Natural killer cell (primary cell): ENCODE measurements around the gene KIAA0232. TPM values are rescaled to one million over a fixed set of nuclear protein-coding genes. Genes with fewer than 3 reads are reported as not detected.

Experiments used
- ATAC-seq, 3 donors: fragments of 150-1000 bp in 2 of 3; fragments of 200-7000 bp in 1 of 3; cut with Tn5 transposase; 1 replicate in 1 of 3; 2 replicates in 2 of 3; pipeline ENCODE4 v1.10.0; 2021; ENCODE audit warnings: mild to moderate bottlenecking in 2 of 3, moderate library complexity in 2 of 3
- DNase-seq, 2 donors: peaks; one replicate each; pipeline versions ENCODE4 v3.0.0 to v3.0.0-alpha.2; 2013 to 2021; ENCODE audit warnings: mixed read lengths in 1 of 2
- H3K27ac ChIP-seq: one replicate; pipeline ENCODE4 v1.5.1; 2013; ENCODE audit warnings: mild to moderate bottlenecking, low read length
- H3K27me3 ChIP-seq: one replicate; pipeline ENCODE4 v1.6.1; 2013; ENCODE audit warnings: low read length; ENCODE audit not compliant: control insufficient read depth, insufficient read depth
- H3K36me3 ChIP-seq: one replicate; pipeline ENCODE4 v1.6.1; 2013; ENCODE audit warnings: low read length; ENCODE audit not compliant: control insufficient read depth, insufficient read depth
- H3K4me1 ChIP-seq: one replicate; pipeline ENCODE4 v1.6.1; 2013; ENCODE audit warnings: low read length; ENCODE audit not compliant: control insufficient read depth, insufficient read depth
- H3K4me3 ChIP-seq: one replicate; pipeline ENCODE4 v1.5.1; 2013; ENCODE audit warnings: low read length
- H3K9me3 ChIP-seq: one replicate; pipeline ENCODE4 v1.6.1; 2013; ENCODE audit warnings: low read length; ENCODE audit not compliant: control insufficient read depth, insufficient read depth
- H3K27ac Mint-ChIP-seq, 2 donors: one replicate each; pipeline ENCODE4 v1.8.0; 2022; ENCODE audit warnings: mild to moderate bottlenecking in 2 of 2, mixed read lengths in 2 of 2, moderate library complexity in 1 of 2
- H3K27me3 Mint-ChIP-seq, 2 donors: one replicate each; pipeline ENCODE4 v1.8.0; 2022; ENCODE audit warnings: low read depth in 2 of 2, mixed read lengths in 2 of 2
- H3K36me3 Mint-ChIP-seq: one replicate; pipeline ENCODE4 v1.8.0; 2022; ENCODE audit warnings: mixed read lengths
- H3K4me1 Mint-ChIP-seq, 2 donors: one replicate each; pipeline ENCODE4 v1.8.0; 2022; ENCODE audit warnings: mixed read lengths in 2 of 2
- H3K4me3 Mint-ChIP-seq: one replicate; pipeline ENCODE4 v1.8.0; 2022; ENCODE audit warnings: mild to moderate bottlenecking, moderate library complexity, mixed read lengths
- H3K9me3 Mint-ChIP-seq, 2 donors: one replicate each; pipeline ENCODE4 v1.8.0; 2022; ENCODE audit warnings: mixed read lengths in 2 of 2
- WGBS: methylation state at CpG from one replicate; pipeline ENCODE4 v1.1.7; 2013; ENCODE audit warnings: missing lambda C conversion rate; ENCODE audit not compliant: insufficient coverage; 5-methylcytosine and 5-hydroxymethylcytosine counted together
- intact Hi-C: fragments of 100-400 bp; cut with micrococcal nuclease; formaldehyde crosslinking; loops from one replicate; pipeline ENCODE4 v1.14.2; 2022
- total RNA-seq, 4 donors: library from RNA; stranded (reverse); fragments of 120-200 nt in 1 of 4; gene quantifications; one replicate each; pipeline versions ENCODE4 v1.2.3 to v1.2.4, GENCODE V29; 2013 to 2022
- TF ChIP-seq, protein P1 (sequence below): fragments of 200-600 bp; IDR thresholded peaks from one replicate; pipeline ENCODE4 v1.8.0; 2022; ENCODE audit warnings: antibody characterized with exemption

The KIAA0232 gene
- total RNA-seq, 3 donors from 2014 or later (not counting 1 experiment from before 2014, with no cell fraction given), result 24.7 to 30.3 (median 28.6) TPM

DNA sequence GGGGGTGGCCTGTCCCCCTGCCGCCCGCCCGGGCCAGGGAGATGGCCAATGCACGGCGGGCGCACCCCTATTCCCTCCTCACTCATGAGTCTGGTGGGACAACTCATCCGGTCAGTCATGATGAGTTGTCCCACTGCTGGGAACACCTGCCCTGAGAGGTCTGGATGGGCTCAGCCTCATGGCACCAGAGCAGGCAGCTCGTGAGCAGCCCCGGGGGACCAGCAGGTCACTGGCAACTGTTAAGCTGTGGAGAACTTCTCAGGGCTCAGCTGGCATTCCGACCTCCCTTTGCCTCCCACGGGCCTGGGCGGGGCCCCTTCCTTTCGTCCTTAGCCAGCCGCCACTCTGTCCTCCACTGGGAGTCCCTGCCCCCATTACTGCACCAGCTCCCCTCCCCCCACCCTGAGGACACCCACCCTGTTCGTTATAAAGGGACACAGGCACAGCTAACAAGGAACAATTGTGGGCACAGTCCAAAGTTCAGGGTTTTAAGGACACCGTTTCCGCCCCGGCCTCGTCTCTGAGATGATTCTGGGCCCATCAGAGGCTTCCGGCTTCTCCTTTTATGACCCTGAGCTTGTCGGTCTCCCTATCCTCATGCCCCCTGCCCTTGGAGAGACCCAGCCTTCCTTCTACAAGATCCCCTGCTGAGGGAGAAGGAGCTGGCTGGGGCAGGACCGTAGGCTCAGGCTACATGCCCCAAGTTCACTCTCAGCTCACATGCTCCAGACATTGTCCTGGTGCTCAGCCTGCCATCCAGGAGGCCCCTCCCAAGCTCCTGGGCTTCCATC, 14.6 kb upstream of the KIAA0232 start:
- no peaks in the 10 kb centered on the region for H3K9me3 Mint-ChIP-seq
- Histone ChIP-seq H3K4me1 (peaks cover 2% of the 10 kb centered on the region), H3K36me3 (no peaks in the 10 kb centered on the region), H3K27ac (no peak overlapping the region), H3K9me3 (no peaks in the 10 kb centered on the region), H3K27me3 (no peaks in the 10 kb centered on the region), H3K4me3 (no peak overlapping the region)
- ATAC-seq (no peak), DNase-seq (no peak)
- H3K27ac Mint-ChIP-seq, result no peak overlapping the region
- peaks cover 0 to 4% of the 10 kb centered on the region in 2 donors for H3K4me1 Mint-ChIP-seq
- intact Hi-C loops, result no loop called here
- peaks cover 0 to 6% of the 10 kb centered on the region in 2 donors for H3K27me3 Mint-ChIP-seq
- TF ChIP-seq, protein P1, sequence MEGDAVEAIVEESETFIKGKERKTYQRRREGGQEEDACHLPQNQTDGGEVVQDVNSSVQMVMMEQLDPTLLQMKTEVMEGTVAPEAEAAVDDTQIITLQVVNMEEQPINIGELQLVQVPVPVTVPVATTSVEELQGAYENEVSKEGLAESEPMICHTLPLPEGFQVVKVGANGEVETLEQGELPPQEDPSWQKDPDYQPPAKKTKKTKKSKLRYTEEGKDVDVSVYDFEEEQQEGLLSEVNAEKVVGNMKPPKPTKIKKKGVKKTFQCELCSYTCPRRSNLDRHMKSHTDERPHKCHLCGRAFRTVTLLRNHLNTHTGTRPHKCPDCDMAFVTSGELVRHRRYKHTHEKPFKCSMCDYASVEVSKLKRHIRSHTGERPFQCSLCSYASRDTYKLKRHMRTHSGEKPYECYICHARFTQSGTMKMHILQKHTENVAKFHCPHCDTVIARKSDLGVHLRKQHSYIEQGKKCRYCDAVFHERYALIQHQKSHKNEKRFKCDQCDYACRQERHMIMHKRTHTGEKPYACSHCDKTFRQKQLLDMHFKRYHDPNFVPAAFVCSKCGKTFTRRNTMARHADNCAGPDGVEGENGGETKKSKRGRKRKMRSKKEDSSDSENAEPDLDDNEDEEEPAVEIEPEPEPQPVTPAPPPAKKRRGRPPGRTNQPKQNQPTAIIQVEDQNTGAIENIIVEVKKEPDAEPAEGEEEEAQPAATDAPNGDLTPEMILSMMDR, result no peak
- no peak overlapping the region for H3K4me3 Mint-ChIP-seq
- H3K36me3 Mint-ChIP-seq, result no peaks in the 10 kb centered on the region
- 85% methylated on average over 22 of the region's 22 CpGs for WGBS

DNA sequence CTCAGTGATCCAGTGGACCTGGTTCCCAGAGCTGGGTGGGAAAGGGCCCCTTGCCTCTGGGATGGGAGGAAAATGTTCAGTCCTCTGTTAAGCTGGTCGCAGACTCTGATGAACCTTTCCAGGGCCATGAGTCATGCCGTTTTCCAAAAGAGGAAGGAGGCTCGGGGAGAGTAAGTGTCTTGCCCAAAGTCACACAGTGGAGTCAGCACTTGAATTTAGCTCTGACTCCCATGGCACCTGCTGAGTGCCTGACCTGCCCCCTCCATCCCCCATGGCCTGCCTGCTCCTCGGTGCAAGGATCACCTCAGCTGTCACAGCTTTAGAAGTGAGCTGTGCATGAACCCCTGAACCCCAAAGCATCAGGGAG, 14.0 kb upstream of the KIAA0232 start:
- Histone ChIP-seq H3K4me3 (no peak overlapping the region), H3K36me3 (no peaks in the 10 kb centered on the region), H3K27me3 (no peaks in the 10 kb centered on the region), H3K4me1 (peaks cover 2% of the 10 kb centered on the region), H3K9me3 (no peaks in the 10 kb centered on the region), H3K27ac (no peak overlapping the region)
- peaks cover 0 to 4% of the 10 kb centered on the region in 2 donors for H3K4me1 Mint-ChIP-seq
- H3K27ac Mint-ChIP-seq, result no peak overlapping the region
- intact Hi-C loops, result no loop called here
- H3K27me3 Mint-ChIP-seq, result peaks cover 0 to 4% of the 10 kb centered on the region in 2 donors
- no peak overlapping the region for H3K4me3 Mint-ChIP-seq
- DNase-seq (no peak), ATAC-seq (no peak)
- no peaks in the 10 kb centered on the region for H3K36me3 Mint-ChIP-seq
- no peaks in the 10 kb centered on the region for H3K9me3 Mint-ChIP-seq
- TF ChIP-seq, protein P1, result no peak
- 42% methylated on average over 4 of the region's 4 CpGs for WGBS

DNA sequence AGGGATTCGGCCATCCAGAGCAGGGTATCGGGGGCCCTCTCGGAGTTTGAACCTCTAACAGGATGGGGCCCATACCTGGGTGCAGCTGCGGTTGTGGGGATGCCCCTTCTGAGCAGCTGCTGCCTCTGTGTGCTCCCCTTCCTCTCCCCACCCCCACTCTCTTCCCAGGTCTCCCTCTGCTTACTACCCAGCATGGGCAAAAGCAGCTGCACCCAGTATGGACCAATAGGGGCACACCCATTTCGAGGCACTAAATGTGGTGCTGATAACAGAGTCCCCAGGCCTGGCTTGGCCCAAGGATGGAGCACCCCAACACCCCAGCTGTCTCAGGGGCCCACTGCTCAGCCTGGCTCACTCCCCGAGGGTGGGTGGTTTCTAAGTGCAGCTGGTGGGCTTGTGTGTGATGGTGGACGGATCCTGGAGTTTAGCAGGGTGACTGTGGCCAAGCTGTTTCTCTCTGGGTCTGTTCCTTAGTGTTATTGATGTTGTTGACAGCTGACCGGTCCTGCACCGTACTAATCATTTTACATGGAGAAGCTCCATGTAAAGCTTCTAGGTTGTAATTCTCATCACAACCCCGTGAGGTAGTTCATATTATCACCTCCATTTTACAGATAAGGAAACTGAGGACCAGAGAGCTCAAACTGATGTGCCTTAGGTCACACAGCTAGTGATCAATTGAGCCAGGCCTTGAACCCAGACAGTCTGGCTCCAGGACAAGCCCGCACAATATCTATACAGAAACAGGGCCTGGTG, 13.1 kb upstream of the KIAA0232 start:
- 73% methylated on average over 11 of the region's 11 CpGs for WGBS
- H3K4me3 ChIP-seq, result no peak overlapping the region

More for the DNA sequence above, 13.1 kb upstream of the KIAA0232 start:
- Histone ChIP-seq H3K4me1 (peaks cover 2% of the 10 kb centered on the region), H3K36me3 (no peaks in the 10 kb centered on the region), H3K27me3 (no peaks in the 10 kb centered on the region), H3K9me3 (no peaks in the 10 kb centered on the region), H3K27ac (no peak overlapping the region)
- ATAC-seq (no peak), DNase-seq (peak in 1 of 2 donors; percentile 44)
- no peaks in the 10 kb centered on the region for H3K36me3 Mint-ChIP-seq
- no peak overlapping the region for H3K4me3 Mint-ChIP-seq
- H3K27ac Mint-ChIP-seq, result no peak overlapping the region
- TF ChIP-seq, protein P1, result no peak
- no peaks in the 10 kb centered on the region for H3K9me3 Mint-ChIP-seq
- intact Hi-C loops, result no loop called here
- peaks cover 0 to 4% of the 10 kb centered on the region in 2 donors for H3K4me1 Mint-ChIP-seq
- peaks cover 0 to 3% of the 10 kb centered on the region in 2 donors for H3K27me3 Mint-ChIP-seq
